Eye (tissue), 1 donor: Measurements from ENCODE around the gene NRP1.
A peak's percentile ranks its signal among the peaks of the same experiment; 100 is the strongest.

ENCODE experiments used
- DNase-seq: peaks from one replicate; pipeline ENCODE4 v3.0.0-alpha.2; 2015

The NRP1 gene

DNA sequence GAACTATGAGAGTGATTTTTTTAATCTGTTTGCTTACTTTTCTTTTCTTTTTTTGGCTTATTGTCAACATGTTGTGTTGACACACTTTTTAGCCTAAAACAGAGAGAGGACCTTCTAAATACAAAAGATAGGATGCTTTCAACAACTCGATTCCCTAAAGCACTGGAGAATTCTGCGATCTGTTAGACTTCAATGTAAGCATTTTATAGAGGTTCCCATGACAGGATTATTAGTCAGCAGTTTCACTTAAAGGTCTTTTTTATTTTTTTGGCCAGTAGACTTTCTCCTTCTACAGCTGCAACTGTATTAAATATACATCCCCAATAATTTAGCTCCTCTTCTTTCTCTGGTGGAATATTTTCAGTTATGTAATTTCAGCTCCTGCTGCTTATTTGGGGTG lies 12.7 kb upstream of the NRP1 start:
- DNase-seq = no peak

DNA sequence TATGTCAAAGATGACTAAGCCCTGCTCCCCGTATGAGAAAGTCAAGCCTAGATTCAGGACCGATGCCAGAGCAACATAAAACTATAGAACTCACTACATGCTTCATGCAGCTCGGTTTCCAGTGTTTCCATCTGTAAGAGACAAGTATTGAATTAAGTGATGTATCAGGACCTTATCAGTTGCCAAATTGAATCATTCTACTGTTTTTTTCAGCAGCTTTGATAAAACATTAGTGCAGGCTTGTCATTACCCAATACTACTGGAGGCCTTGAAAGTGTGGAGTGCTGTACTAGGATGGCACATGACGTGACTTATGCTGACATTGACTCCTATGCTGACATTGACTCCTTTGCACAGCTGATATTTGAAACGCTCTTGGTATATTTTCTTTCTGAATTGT lies 10.8 kb upstream of the NRP1 start:
- no peak for DNase-seq

GRCh38 chr10:33344676-33345075 lies 10.2 kb upstream of the NRP1 start:
- no peak for DNase-seq

DNA sequence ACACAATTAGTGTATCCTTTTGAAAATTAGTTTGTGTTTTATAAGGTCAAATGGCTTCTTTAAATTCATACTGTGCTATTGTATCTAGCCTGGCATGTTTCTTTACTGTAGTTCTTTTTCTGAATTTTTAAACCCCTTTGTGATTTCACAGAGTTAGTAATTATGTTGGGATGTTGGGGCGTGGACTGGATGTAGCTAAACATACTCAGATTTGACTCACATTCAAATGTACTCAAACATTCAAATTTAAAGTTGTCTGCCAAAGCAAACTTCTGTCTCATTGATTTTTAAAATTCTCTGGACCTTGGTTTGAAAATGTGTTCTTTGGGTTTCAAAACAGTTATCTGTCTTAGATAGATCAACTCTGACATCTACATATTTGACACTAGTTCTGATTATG lies 7.2 kb upstream of the NRP1 start:
- DNase-seq = no peak

GRCh38 chr10:33337326-33337957 lies 3.0 kb upstream of the NRP1 start:
- DNase-seq = no peak

DNA sequence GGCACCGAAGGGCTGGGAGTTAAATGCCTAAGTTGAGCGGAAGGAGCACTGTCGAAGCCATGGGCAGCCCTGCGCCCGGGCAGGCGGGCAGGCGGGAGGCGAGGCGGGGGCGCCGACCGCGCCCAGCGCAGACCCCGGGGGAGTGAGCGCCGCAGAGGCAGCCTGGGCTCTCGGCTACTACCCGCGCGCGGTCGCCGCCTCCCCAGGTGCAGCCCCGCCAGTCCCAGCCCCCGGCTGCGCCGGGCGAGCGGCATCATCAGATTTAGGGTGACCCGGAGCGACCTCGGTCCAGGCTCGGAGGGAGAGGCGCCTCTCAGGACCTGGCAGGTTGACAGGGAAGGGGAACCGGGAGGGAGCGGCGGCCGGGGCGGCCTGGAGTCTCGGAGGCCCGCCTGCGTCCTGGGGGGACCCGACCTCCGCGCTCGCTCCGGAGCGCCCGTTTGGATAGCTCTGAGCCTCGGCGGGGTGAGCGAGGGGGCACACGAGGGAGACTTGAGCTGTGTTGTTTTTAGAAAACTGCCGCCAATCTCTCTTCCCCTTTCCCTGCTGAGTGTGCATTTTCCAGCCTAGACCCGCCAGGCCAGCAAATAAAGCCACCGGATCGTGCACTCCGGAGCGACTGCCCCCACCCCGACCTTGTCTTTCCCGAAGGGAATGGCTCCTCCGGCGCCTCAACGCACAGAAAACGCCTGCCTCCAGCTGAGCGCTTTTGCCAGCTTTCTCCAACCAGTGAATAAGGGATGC lies 2.3 kb upstream of the NRP1 start:
- DNase-seq = peak; percentile 82

- DNase-seq = peak; percentile 82
These were observed 1.5 kb upstream of the NRP1 start for GRCh38 chr10:33335801-33336581.

GRCh38 chr10:33335551-33335800 lies 1.0 kb upstream of the NRP1 start:
- DNase-seq = no peak

GRCh38 chr10:33334805-33335550 lies 511 bp upstream of the NRP1 start:
- peak; percentile 95 for DNase-seq

- DNase-seq = peak; percentile 36
These were observed 986 bp downstream of the NRP1 start for GRCh38 chr10:33333260-33334101.

- peak; percentile 53 for DNase-seq
These were observed 2.0 kb downstream of the NRP1 start for GRCh38 chr10:33332183-33333065.

DNA sequence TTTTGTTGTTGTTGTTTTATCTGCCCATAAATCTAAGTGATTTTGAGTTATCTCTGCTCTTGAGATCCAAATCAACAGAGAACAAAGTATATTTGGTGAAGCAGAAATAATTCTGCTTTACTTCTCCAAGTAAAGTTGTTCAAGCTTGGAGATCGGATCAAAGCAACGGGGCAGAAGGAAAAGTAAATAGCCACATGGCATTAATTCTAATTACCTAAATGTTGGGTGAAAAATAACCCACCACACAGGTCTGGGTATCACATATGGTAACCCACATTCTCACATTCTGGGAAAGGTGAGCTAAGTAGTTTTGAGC lies 3.1 kb downstream of the NRP1 start:
- DNase-seq = no peak

DNA sequence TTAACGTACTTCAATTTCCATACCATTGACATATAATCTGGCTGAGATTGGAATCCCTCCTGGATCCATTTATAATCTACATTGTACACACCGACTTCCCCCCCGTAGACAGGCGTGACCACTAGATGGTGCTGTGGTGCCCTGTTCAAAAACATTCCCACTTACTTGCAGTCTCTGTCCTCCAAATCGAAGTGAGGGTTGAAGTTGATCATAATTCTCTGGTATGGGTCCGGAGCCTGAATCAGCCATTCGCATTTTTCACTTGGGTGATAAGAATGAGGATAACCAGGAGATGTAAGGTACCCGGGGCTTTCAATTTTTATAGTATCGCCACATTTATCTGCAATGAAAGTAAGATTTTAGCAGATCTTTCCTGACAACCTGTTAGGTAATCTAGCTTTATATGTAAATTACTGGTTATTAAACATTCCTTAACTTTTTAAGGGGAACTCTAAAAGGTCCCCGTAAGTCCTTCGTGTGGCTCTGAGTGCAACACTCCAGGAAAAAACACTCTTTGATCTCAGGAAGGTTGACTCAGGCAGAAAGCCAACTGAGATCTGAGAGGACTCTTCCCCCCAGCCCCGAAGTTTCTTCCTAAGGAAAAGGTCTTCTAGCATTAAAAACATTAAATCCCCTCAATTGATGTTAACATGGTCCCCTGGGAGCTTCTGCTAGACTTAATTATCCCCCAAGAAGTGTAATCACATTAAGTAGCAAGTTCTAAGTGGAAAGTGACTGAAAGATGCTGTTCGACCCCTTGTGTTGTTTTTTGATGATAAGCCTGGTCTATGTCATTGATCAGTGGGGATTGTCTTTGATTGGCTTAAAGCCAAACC lies 3.7 kb downstream of the NRP1 start:
- DNase-seq = peak; percentile 96

- no peak for DNase-seq
These were observed 5.3 kb downstream of the NRP1 start for GRCh38 chr10:33329178-33329577.

- DNase-seq = no peak
These were observed 6.2 kb downstream of the NRP1 start for GRCh38 chr10:33328253-33328652.

DNA sequence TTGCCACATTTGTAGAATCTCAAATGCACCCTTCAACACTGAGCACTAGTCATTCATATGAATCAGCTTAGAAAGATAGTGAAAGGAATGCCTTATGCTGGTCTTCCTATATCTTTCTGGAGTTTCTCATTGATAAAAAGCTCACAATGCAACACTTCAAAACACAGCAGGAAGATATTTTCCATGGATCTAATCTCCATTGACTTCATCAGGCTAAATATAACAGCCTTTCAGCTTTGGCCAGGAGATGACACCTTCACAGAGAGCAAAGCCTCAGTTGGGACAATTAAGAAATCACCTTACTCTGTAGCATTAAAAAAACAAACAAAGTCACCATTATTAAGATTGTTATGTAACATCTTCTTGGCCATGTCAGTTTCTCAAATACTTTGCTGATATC lies 6.7 kb downstream of the NRP1 start:
- no peak for DNase-seq

DNA sequence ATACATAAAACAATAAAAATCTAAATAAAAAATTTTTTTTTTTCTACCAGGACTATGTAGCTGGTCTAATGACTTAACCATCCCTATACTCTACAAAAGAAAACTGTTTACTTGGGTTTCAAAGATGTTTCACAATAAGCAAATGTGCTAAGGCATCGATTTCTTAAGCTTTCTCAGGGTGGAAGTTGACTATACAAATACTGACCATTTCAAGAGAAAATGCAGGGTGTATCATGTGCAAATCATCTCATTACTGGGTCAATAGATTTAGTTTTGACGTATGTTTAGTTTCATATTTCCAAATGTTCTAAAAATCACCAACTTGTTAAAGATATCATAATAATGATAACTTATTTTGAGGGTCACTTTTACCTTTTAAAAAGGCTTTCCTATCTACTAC lies 7.5 kb downstream of the NRP1 start:
- no peak for DNase-seq

GRCh38 chr10:33325929-33326328 lies 8.5 kb downstream of the NRP1 start:
- DNase-seq = no peak

- DNase-seq = no peak
These were observed 10.7 kb downstream of the NRP1 start for GRCh38 chr10:33323721-33324120.

DNA sequence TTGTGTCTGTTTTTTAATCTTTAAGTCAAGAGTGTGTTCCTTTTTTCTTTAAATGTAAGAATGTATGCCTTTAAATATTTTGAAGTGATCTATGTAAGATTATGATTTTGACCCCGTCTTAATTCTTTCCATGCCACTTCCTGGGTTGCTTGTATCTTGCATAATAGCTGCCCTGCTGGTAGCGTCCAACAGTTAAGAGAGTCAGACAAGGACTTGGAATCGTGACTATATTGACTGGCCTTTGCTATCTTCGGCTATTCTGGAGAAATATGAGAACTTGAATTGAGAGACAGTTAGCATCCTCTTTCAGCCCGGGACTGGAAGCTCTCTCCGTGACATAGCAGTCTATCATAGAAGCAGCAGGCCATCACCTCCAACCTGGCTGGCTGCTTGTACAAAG lies 13.0 kb downstream of the NRP1 start:
- DNase-seq = no peak

DNA sequence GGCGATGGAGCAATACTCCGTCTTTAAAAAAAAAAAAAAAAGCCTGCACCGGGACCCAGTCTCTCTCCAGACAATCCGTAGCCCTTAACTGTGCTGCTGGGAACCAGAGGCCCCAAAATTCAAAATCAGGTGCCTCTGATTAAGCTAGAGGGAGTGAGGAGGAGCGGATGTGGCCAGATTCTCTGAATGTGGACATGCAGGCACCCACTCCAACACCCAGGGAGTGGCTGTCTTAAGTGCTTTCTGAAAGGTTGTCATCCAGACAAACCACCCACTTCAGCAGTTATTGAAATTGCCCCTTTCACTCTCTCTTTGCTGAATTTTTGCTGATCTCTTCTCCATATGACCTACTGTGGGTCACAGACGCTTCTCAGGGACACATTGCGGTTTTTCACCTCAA lies 14.2 kb downstream of the NRP1 start:
- DNase-seq = no peak
